ENCODE measurements around the gene NACA. TPM values are rescaled to one million over a fixed set of nuclear protein-coding genes. Genes with fewer than 3 reads are reported as not detected.

Gene NACA
- total and polyA plus RNA-seq, 2 of the 13 experiments (the other 11 are each of a cell fraction or from before 2014, with no cell fraction given) = 799 to 1,700 TPM

DNA sequence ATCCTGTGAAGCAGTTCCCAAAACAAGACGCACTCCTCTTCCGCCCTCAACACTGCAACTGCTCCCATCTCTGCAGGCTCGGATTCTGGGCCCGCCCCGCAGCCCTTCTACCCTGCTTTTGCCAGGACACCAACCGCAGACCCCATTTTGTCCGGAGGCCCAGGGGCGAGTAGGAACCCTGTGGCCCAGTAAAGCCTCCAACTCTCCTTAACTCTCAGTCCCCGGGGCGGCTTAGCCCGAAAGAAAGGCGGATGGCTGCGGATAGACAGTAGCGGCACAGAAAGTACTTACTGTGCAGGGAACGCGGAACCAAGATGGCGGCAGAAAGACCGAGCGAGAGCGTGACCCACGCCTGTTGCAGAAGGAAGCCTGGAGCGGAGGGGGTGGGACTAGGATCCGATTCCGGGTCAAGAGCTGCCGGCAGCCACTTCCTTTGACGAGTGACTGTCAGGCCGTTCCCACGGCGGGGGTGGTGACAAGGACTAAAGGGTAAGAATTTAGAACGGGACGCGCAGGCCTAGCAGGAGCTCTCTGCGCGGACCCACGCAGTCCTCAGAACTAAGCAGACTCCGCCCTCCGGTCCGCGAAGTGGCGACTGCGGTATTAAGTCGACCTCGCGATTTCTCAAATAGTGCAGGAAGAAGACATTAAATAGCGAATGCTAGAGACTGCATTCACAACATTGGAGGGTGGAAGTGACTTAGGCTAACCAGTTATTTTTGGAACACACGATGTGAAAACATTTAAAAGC lies at the start of gene NACA (continued):
- TF ChIP-seq POLR2G (IDR thresholded peaks at IDR 0.05; ENCODE audit: low read depth, low read length) (peak; percentile 98), DNMT1 (CRISPR knock-in tag; IDR thresholded peaks at IDR 0.05) (no peak), NCOA5 (CRISPR knock-in tag; IDR thresholded peaks at IDR 0.05) (no peak), SETDB1 (CRISPR knock-in tag; IDR thresholded peaks at IDR 0.05; ENCODE audit: borderline replicate concordance) (no peak), RAD51 (IDR thresholded peaks at IDR 0.05; ENCODE audit: borderline replicate concordance) (no peak), DR1 (CRISPR knock-in tag; IDR thresholded peaks at IDR 0.05) (peak; percentile 85; the same call in 1 of the 2 replicates), ZNF709 (CRISPR knock-in tag; IDR thresholded peaks at IDR 0.05) (peak; percentile 77; the same call in 1 of the 2 replicates), HNRNPH1 (optimal IDR thresholded peaks at IDR 0.05; ENCODE audit: low read depth, low read length) (no peak), MBD4 (IDR thresholded peaks at IDR 0.05; ENCODE audit: borderline replicate concordance, low read length) (no peak), ZNF451 (CRISPR knock-in tag; IDR thresholded peaks at IDR 0.05) (peak; percentile 78; the same call in 1 of the 2 replicates), ZNF503 (CRISPR knock-in tag; IDR thresholded peaks at IDR 0.05) (peak; percentile 58; the same call in 1 of the 2 replicates), PLRG1 (conservative IDR thresholded peaks at IDR 0.05) (no peak), ZKSCAN1 (IDR thresholded peaks at IDR 0.05; ENCODE audit: low read length) (no peak), ZBTB44 (CRISPR knock-in tag; IDR thresholded peaks at IDR 0.05) (no peak; the same call in 1 of the 2 replicates), ZNF382 (CRISPR knock-in tag; IDR thresholded peaks at IDR 0.05; ENCODE audit: borderline replicate concordance) (no peak), ZNF572 (CRISPR knock-in tag; IDR thresholded peaks at IDR 0.05) (peak; percentile 97)
- TF ChIP-seq, protein P1, sequence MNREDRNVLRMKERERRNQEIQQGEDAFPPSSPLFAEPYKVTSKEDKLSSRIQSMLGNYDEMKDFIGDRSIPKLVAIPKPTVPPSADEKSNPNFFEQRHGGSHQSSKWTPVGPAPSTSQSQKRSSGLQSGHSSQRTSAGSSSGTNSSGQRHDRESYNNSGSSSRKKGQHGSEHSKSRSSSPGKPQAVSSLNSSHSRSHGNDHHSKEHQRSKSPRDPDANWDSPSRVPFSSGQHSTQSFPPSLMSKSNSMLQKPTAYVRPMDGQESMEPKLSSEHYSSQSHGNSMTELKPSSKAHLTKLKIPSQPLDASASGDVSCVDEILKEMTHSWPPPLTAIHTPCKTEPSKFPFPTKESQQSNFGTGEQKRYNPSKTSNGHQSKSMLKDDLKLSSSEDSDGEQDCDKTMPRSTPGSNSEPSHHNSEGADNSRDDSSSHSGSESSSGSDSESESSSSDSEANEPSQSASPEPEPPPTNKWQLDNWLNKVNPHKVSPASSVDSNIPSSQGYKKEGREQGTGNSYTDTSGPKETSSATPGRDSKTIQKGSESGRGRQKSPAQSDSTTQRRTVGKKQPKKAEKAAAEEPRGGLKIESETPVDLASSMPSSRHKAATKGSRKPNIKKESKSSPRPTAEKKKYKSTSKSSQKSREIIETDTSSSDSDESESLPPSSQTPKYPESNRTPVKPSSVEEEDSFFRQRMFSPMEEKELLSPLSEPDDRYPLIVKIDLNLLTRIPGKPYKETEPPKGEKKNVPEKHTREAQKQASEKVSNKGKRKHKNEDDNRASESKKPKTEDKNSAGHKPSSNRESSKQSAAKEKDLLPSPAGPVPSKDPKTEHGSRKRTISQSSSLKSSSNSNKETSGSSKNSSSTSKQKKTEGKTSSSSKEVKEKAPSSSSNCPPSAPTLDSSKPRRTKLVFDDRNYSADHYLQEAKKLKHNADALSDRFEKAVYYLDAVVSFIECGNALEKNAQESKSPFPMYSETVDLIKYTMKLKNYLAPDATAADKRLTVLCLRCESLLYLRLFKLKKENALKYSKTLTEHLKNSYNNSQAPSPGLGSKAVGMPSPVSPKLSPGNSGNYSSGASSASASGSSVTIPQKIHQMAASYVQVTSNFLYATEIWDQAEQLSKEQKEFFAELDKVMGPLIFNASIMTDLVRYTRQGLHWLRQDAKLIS (CRISPR knock-in tag; IDR thresholded peaks at IDR 0.05) = peak; percentile 87; the same call in 1 of the 2 replicates
- TF ChIP-seq, protein P2, sequence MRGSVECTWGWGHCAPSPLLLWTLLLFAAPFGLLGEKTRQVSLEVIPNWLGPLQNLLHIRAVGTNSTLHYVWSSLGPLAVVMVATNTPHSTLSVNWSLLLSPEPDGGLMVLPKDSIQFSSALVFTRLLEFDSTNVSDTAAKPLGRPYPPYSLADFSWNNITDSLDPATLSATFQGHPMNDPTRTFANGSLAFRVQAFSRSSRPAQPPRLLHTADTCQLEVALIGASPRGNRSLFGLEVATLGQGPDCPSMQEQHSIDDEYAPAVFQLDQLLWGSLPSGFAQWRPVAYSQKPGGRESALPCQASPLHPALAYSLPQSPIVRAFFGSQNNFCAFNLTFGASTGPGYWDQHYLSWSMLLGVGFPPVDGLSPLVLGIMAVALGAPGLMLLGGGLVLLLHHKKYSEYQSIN (CRISPR knock-in tag; IDR thresholded peaks at IDR 0.05; ENCODE audit: borderline replicate concordance) = peak; percentile 72; the same call in 1 of the 2 replicates
- TF ChIP-seq, protein P3, sequence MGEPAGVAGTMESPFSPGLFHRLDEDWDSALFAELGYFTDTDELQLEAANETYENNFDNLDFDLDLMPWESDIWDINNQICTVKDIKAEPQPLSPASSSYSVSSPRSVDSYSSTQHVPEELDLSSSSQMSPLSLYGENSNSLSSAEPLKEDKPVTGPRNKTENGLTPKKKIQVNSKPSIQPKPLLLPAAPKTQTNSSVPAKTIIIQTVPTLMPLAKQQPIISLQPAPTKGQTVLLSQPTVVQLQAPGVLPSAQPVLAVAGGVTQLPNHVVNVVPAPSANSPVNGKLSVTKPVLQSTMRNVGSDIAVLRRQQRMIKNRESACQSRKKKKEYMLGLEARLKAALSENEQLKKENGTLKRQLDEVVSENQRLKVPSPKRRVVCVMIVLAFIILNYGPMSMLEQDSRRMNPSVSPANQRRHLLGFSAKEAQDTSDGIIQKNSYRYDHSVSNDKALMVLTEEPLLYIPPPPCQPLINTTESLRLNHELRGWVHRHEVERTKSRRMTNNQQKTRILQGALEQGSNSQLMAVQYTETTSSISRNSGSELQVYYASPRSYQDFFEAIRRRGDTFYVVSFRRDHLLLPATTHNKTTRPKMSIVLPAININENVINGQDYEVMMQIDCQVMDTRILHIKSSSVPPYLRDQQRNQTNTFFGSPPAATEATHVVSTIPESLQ (CRISPR knock-in tag; conservative IDR thresholded peaks at IDR 0.05) = no peak
